Measurements from ENCODE around the gene CREG1.

CREG1 gene

DNA sequence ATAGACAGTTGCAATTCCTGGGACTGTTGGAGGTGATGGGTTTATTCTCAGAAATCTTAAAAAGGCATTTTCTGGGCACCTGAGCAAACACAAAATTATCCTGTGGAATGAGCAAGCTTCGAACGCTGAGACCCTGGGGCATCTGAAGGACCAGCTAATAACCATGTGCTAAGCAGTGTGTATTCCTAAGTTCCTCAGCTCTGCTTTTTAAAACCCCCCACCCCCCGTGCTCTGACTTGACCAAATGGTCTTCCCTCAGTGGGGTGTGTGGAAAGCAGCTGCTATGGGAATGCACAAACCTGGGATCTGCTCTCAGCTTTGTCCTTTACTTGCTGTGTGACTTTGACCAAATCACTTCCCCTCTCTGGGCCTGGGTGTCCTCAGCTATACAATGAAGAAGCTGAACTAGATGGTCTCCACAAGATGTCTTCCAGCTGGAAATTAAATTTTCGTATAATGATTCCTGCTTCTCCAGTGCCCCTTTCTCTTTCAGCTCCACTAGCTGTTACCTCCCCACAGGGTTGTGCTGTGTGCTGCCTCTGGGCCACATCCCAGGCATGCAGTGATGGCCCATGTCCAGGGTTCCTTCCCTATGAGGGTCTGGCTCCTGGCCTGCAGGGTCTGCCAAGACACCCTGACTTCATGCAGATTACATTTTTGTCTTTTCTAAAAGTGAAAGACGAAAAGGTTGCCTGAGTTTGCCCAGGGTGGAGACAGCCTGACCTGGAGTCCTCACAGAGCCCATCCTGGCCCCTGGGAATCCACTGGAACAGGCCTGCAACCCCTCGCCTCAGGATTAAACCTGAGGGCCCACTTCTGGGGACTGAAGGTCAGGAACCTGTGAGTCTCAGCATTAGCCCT, 20.4 kb downstream of the CREG1 start:
- DNase-seq (ENCODE audit: low read depth in 1 of 2, low spot score in 1 of 2) = no peak

DNA sequence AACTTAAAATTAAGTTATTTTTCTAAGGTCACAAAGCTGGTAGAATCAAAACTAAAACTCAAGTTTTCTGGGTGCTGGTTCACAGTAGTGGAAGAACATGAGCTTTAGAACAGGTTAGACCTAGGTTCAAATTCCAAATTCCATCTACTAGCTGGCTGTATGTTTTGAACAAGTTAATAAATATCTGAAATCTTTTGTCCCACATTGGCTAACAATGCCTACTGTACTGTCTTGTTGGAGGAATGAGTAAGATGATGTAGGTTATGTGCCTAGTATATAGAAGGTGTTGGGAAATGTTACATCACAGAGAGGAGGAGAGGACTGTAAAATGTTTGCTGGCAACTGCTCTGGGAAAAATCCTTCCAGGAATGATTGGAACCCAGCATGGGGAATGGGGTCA, 21.2 kb downstream of the CREG1 start:
- no peak for DNase-seq (ENCODE audit: low read depth in 1 of 2, low spot score in 1 of 2)

DNA sequence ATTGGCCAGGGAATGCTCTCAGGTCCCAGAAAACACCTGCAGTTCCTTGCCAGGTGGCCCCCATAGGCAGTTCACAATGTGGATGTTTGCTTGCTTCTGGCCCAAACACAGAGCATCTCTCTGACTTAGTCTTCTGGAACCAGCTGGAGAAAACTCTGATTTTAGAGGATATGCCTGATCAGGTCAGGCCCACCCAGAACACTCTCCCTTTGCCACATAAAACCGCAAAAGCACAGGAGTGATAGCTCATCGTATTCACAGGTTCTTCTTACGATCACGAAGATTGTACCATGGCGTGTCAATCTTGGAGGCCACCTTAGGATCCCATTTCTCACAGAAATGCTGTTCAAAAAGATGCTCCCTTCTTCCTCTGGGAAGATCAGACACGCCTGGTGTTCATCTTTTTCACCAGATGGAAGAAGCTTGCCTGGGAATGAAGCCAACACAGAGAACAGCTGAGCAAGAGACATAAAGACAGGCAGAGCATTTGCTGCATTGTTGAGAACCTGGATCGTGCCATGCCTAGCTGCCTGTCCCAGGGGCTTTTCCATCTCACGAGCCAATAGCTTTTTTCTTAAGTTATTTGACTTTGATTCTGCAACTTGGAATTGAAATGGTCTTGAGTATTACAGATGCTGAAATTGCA, 23.6 kb downstream of the CREG1 start:
- DNase-seq (ENCODE audit: low read depth in 1 of 2, low spot score in 1 of 2) = no peak

DNA sequence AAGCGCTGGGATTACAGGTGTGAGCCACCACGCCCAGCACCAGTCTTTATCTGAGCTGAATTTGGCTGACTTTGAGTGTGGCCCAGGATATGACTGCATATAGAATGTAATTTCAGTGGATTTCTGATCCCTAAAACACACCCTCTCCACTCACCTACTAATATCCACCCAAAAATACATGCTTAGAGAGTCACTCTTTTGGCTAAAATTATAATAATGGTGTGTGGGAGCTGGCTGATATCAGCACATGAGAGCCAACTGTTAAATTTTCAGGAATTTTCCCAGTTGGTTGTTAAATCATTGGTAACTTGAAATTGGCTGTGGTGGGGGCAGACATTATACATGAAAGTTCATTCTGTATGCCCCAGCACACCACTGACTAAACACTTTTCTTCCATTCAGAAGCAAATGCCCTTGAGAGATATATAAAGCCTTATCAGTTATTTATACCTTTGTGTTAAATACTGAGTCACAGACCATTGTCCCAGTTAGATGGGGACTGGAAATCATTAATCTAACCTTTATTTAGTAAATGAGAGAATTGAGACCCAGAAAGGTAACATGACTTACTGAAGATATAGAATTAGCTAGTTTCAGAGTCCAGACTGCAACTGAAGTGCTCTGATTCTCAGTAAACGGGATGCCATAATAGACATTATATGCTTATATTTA, 25.4 kb downstream of the CREG1 start:
- no peak for DNase-seq (ENCODE audit: low read depth in 1 of 2, low spot score in 1 of 2)

DNA sequence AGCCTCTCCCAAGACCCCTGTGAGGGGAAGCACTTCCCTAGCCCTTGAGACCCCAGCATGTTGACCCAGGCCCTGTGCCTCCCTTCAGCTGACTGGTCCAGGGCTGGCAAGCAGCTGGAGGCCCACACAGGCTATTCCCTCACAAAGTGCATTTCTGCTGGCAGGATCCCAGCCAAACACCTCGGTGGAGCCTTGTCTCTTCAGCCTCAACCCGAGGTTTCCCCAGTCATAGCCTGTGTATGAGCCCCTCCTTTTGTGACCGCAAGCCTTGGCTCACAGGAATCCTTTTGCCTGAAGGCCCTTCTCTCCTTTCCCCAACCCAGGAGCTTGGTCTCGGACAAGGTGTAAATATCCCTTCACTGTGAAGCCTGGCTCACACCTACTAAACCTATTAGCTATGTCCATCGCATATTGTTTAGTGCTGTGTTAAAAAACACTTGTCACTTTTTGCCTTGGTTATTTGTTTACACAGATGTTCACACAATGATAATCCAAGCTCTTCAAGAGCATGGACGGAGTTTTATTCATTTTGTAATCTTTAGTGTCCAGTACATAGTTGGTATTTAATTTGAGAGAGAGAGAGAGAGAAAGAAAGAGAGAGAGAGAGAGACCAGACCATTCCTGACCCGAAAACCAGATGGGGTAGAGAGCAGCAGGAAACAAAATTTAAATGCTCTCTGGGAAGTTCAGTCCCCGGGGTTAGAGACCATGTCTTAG, 26.7 kb downstream of the CREG1 start:
- no peak for DNase-seq (ENCODE audit: low read depth in 1 of 2, low spot score in 1 of 2)

DNA sequence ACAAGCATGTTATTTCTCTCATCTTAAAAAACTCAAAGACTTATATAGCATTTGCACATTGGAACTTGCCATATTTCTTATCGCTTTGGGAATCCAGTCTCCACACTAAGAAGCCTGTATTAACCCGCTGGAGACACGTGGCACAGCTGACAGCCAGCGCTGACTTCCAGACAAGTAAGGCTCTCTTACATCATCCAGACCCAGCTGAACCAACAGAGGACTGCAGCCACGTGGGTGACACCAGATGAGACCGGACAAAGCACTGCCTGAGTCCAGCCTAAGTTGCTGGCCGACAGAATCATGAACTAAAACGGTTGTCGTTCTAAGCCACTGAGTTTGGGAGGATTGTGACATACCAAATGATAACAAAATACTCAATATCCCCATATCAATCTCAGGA, 28.9 kb downstream of the CREG1 start:
- DNase-seq (ENCODE audit: low read depth in 1 of 2, low spot score in 1 of 2) = no peak

DNA sequence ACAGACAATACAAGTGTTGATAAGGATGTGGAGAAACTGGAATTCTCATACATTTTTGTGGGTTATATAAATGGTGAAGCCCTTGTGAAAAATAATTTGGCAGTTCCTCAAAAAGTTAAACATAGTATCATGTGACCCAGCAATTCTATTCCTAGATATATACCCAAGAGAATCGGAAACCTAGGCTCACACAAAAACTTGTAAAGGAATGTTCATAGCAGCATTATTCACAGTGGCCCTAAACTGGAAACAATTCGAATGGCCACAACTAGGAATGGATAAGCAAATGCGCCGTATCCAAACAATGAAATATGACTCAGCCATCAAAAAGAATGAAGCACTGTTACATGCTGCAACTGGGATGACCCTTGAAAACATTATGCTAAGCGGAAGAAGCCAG, 31.3 kb downstream of the CREG1 start:
- no peak for DNase-seq (ENCODE audit: low read depth in 1 of 2, low spot score in 1 of 2)

DNA sequence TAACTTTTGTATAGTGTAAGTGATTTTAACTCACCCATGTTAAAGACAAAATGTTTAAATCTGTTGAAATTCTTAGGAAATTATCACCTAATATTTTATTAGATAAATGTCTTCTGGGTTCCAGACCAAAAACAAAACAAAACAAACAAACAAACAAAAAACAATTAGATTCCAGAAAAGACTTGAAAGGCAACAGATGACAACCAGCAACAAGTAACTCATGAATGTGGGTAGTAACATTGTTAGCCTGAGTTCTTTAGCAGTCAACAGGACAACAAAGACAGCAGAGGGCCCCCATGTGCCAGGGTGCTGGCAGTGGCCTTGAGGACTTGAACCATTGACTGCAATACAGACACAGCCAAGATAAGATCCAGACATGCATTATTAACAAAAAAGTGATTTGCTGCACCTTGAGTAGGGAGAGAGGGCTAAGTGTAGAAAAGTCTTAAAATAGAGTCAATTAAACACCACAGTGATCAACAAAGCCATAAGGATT, 32.8 kb downstream of the CREG1 start:
- DNase-seq (ENCODE audit: low read depth in 1 of 2, low spot score in 1 of 2) = no peak

DNA sequence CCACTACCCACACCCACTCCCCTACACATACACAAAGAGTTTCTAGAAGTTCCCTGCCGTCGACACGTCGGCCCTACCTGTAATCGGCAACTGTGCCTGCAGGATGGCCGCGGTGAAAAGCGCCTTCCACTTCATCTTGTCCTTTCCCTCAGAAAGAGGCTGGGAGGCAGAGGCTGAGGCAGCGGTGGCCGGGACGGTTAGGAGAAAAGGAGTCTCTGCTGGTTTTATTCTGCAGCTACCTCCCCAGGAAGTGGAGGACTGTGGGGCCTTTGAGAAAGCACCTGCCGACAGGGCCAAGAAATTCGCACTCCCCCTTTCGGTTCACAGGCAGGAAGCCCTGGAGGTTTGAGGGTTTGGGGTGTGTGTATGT, 35.2 kb downstream of the CREG1 start, which contains the start of gene CD247:
Gene CD247, minus strand, starts transcription at position 199 of the 370 bp plus-strand sequence. Its CDS starts 64 bp downstream, at position 135.
- peak; percentile 48 to 71 for DNase-seq (ENCODE audit: low read depth in 1 of 2, low spot score in 1 of 2)

DNA sequence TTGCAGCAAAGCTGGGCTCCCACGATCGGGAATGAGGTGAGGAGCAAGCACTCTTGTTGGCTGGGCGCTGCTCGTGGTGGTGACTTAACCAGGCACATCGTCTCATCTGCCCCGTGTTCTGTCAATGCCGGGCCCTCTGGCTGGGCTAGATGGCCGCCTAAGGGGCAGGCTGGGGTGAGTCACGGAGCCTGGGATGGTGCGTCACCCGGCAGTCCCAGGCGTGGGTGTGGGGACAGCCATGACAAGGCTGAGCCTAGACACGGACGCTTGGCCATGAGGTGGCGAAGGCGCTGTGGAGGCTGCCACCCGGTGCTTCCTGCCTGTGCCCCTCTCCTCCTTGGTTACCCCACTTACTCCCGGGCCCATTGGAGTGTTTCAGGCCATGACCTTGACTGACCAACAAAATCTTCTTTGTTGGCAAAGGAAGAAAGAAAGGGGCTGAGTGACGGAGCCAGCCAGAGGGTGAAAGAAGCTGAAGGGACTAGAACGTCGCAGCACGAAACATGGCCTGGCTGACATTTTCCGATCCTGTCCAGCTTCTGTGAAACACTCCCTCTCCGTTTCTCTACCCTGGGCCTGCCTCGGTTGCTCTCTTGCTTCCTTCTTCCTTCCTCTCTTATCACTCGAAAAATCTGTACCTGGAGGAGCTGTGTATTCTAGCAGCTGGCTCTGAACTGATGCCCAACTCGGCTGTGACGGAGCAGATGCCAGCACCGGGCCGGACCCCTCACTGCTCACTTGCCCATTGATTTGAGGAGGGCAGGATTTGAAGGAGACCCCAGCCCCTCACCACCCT, 35.8 kb downstream of the CREG1 start:
- peak; percentile 76 to 89 for DNase-seq (ENCODE audit: low read depth in 1 of 2, low spot score in 1 of 2)

DNA sequence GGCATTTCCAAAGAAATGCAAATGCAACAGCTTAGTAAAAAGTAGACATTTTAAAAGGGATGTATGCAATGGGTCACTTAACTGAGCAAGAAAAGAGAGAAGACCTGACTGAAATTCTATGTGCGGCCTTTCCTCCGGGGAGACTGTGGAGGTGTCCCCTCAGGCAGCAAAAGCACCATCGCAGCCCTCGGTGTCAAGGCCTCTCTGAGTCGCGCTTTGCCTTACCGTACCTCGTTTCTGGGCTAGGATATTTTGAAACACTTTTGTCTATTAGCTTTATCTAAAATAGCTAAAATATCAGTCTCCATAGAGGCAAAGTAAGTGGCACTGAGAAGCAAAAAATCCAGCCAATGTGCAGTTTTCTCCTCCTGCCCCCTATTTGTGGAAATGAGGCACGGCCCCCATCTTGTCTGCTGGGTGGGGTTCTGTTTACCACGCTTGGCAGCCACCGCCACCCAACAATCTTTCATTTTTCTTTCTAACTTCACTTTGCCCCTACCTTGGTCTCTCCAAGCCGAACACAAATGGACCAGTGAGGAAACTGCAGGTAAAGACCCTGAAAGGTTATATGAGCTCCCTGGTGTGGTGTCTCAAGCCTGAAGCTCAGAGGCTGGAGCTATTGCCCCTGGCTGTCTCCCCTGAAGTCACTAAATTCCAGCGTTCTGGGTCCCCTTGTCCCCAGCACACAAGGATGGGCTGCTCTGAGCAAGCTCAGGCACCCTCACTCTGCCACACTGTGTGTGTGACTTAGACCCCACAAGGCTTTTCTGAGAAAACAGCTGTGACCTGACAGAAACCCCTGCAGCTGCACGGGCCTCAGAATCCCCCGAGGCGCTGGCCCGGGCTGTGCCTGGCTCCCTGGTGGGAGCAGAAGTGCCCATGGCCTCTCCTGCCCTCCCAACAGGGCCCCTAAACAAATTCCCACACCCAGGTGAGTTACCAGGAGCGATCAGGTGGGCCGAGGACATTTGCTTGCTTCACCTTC, 36.9 kb downstream of the CREG1 start:
- DNase-seq (ENCODE audit: low read depth in 1 of 2, low spot score in 1 of 2) = no peak

DNA sequence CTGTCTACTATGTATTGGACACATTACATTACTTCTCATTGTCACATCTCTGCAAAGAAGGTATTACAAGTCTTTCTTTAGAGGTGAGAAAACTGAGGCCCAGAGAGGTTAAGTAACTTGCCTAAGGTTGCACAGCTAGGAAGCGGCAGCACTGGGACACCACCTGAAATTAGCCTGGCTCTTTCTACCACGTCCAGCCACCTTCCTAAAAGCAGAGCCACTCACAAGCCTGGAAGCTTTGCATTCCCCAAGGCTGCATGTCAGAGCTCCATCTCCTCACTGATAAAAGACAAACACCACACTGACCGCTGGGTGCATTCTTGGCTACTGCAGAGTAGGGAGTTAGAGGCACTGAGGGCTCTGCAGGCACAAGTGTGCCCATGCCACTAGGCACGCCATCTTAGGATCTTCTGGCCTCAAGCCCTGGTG, 37.7 kb downstream of the CREG1 start:
- no peak for DNase-seq (ENCODE audit: low read depth in 1 of 2, low spot score in 1 of 2)

DNA sequence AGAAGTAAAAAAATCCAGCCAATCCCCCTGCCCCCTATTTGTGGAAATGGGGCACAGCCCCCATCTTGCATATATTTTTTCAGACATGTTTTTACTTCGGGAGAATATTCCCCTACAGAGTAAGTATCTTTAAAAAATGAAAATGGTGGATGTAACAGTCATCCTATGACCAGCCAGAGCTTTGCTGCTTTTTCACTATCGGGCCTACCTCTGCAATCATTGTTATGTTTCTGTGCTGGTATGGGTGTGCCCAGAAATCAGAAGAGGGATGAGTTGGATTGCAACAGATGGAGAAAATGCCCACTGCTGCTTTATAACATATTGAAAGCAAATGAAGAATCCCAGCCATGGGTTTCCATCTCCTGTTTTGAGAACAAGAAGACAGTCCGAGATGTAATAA, 38.1 kb downstream of the CREG1 start:
- no peak for DNase-seq (ENCODE audit: low read depth in 1 of 2, low spot score in 1 of 2)

DNA sequence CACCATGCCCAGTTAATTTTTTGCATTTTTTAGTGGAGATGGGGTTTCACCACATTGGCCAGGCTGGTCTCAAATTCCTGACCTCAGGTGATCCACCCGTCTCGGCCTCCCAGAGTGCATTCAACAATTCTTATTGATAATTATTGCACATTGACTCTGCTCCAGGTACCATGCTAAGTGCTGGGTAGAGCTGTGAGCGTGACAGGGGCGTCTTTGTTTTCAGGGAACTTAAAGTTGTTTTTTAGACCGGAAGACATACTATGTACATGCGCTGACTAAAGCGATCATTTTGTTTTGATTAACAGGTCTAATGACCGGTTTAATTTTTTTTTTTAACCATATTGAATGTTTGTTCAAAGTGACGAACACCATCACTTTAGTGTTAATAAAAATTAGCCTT, 39.3 kb downstream of the CREG1 start:
- no peak for DNase-seq (ENCODE audit: low read depth in 1 of 2, low spot score in 1 of 2)

DNA sequence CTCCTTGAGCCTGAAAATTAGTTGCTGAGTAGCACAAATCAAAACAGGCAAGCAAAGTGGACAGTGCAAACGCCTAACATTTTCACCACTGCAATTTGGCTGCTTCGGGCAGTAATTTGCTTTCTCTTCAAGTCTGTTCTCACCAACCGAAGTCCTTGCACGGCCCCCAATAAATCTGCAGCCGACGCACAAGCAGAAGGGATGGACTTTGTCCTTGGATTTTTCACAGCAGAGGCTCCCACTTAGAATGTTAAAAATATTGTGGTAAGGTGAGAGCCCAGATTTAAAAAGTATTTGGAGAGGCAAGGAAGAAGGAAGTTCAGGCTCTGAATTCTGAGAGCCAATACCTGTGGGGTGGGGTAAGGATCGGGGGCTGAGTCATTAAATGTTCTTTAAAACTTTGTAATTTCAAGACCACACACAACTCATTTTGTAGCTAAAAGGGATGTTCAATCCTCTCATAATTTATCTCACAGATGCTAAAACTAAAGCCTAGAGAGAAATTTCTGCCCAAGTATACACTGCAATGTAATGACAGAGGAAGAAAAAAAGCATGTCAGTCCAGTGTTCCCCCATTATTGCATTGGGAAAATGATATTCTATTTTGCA, 41.4 kb downstream of the CREG1 start:
- no peak for DNase-seq (ENCODE audit: low read depth in 1 of 2, low spot score in 1 of 2)

DNA sequence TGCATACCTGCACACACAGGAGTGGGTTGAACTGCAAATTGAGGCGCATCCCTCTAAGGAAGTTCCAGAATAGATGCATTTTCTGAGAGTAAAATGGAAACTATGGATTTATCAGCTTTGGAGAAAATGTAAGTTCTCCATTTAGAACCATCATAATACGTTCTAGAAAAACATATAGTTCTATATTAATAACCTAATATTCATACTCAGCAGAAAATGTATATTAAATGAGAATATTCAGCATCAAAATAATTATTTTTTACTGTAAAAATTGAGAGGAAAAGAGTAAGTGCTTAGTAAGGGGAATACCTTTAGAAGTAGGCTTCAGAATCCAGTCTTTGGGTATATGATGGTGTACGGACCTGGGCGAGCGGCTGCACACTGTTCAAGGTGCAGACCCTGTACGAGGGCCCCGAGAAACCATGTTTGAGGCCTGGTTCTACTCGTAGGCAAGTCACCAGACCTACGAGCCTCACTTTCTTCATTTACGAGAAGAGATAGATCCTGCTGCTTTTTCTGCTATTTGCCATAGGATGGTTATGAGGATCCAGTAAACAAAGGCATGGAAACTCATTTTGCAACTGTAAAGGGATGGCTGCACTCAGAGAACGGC, 42.1 kb downstream of the CREG1 start:
- no peak for DNase-seq (ENCODE audit: low read depth in 1 of 2, low spot score in 1 of 2)

DNA sequence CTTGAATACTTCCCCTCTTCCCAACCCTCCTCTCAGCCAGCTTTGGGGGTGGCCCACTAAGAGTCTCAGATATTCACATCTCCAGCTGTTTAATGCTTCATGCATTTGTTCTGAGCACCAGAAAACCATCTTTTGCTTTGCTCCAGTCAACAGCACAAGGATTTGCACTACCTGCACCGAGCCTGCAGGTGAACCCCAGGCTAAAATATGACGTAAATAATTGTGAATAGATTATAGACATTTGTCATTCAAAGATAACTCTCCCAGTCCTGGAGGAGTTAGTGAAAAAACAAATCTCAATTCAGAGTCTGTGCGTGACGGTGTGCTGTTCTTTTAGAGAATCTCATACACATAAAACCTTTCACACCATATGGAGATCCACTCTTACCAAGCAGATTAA, 42.7 kb downstream of the CREG1 start:
- no peak for DNase-seq (ENCODE audit: low read depth in 1 of 2, low spot score in 1 of 2)

DNA sequence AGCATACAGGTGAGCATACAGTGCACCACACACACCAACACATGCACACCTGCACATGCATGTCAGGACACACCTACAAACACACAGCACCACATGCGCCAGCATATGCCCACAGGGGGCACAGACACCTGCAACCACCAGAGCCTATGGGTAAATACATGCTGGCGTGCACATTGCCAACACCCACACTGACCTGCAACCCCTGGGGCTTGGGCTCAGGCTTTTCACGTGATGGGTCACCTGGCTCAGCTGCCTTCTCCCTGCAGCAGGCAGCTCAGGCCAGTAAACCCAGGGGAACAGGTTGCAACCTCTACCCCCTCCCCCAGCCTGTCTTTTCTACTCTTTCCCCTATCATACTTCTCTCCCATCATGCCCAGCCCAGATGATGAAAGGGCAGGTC, 43.3 kb downstream of the CREG1 start:
- DNase-seq (ENCODE audit: low read depth in 1 of 2, low spot score in 1 of 2) = no peak

All from activated CD4-positive, alpha-beta T cell treated with anti-CD3 and anti-CD28 coated beads, Interleukin-2, amount 50 U/mL, for 24 hours (primary cell).